Measurements from ENCODE around the gene SMCO4.

The SMCO4 gene

GRCh38 chr11:93485983-93486382, 57.2 kb downstream of the SMCO4 start:
- no peaks in the 10 kb centered on the region for H4K20me1 ChIP-seq (ENCODE audit: insufficient read depth, low read length, poor library complexity, severe bottlenecking)
- H3K4me1 ChIP-seq (ENCODE audit: insufficient read depth, low read length, poor library complexity, severe bottlenecking) = no peaks in the 10 kb centered on the region
- peaks cover 6% of the 10 kb centered on the region; the same call in 1 of the 2 replicates for H3K36me3 ChIP-seq (ENCODE audit: insufficient read depth, low read length)
- no peak for TF ChIP-seq EZH2phosphoT487 (IDR thresholded peaks at IDR 0.05; ENCODE audit: borderline replicate concordance)
- TF ChIP-seq, protein P1, sequence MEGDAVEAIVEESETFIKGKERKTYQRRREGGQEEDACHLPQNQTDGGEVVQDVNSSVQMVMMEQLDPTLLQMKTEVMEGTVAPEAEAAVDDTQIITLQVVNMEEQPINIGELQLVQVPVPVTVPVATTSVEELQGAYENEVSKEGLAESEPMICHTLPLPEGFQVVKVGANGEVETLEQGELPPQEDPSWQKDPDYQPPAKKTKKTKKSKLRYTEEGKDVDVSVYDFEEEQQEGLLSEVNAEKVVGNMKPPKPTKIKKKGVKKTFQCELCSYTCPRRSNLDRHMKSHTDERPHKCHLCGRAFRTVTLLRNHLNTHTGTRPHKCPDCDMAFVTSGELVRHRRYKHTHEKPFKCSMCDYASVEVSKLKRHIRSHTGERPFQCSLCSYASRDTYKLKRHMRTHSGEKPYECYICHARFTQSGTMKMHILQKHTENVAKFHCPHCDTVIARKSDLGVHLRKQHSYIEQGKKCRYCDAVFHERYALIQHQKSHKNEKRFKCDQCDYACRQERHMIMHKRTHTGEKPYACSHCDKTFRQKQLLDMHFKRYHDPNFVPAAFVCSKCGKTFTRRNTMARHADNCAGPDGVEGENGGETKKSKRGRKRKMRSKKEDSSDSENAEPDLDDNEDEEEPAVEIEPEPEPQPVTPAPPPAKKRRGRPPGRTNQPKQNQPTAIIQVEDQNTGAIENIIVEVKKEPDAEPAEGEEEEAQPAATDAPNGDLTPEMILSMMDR (conservative IDR thresholded peaks at IDR 0.05; ENCODE audit: low read length) = no peak
- H3F3A ChIP-seq (ENCODE audit: low read depth) = no peaks in the 10 kb centered on the region
- H3K9me3 ChIP-seq (ENCODE audit: insufficient read depth, low read depth, low read length) = no peaks in the 10 kb centered on the region
- H3K27me3 ChIP-seq (ENCODE audit: insufficient read depth, low read length, poor library complexity, severe bottlenecking) = no peaks in the 10 kb centered on the region
- H3K4me2 ChIP-seq (ENCODE audit: low read depth, low read length, poor library complexity, severe bottlenecking) = no peak overlapping the region
- no peaks in the 10 kb centered on the region for H3K9me2 ChIP-seq (replicated peaks; ENCODE audit: low read depth, low read length)
- no peak overlapping the region for H2AFZ ChIP-seq (ENCODE audit: low read length)
- H3K79me2 ChIP-seq (ENCODE audit: insufficient read depth, low read length) = no peaks in the 10 kb centered on the region
- no peak overlapping the region for H3K9ac ChIP-seq (ENCODE audit: low read depth, low read length, poor library complexity, severe bottlenecking)
- no peak overlapping the region for H3K4me3 ChIP-seq (ENCODE audit: low read length, poor library complexity, severe bottlenecking)

DNA sequence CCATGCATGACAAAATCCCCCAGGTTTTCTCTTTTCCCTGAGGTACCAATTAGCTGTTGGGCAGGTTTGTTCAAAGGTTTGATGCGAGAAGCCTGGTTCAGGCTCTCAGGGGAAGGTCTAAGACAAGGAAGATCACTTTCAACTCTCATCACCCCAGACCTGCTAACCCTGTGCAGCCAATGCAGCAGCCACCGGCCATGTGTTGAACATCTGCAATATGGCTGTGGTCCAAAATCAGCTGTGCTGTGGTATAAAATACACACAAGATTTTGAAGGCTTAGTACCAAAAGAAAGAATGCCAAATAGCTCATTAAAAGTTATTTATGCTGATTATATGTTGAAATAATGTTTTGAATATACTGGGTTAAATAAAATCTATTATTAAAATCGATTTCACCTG, 58.5 kb downstream of the SMCO4 start:
- no peaks in the 10 kb centered on the region for H3F3A ChIP-seq (ENCODE audit: low read depth)
- H4K20me1 ChIP-seq (ENCODE audit: insufficient read depth, low read length, poor library complexity, severe bottlenecking) = no peaks in the 10 kb centered on the region
- TF ChIP-seq EZH2phosphoT487 (IDR thresholded peaks at IDR 0.05; ENCODE audit: borderline replicate concordance) = no peak
- TF ChIP-seq, protein P1 (conservative IDR thresholded peaks at IDR 0.05; ENCODE audit: low read length) = no peak
- H3K9me2 ChIP-seq (replicated peaks; ENCODE audit: low read depth, low read length) = no peaks in the 10 kb centered on the region
- H3K27me3 ChIP-seq (ENCODE audit: insufficient read depth, low read length, poor library complexity, severe bottlenecking) = no peaks in the 10 kb centered on the region
- peaks cover 6% of the 10 kb centered on the region; the same call in 1 of the 2 replicates for H3K36me3 ChIP-seq (ENCODE audit: insufficient read depth, low read length)
- H3K4me1 ChIP-seq (ENCODE audit: insufficient read depth, low read length, poor library complexity, severe bottlenecking) = no peaks in the 10 kb centered on the region
- H3K9ac ChIP-seq (ENCODE audit: low read depth, low read length, poor library complexity, severe bottlenecking) = no peak overlapping the region
- H3K4me3 ChIP-seq (ENCODE audit: low read length, poor library complexity, severe bottlenecking) = no peak overlapping the region
- H2AFZ ChIP-seq (ENCODE audit: low read length) = no peak overlapping the region
- H3K9me3 ChIP-seq (ENCODE audit: insufficient read depth, low read depth, low read length) = no peaks in the 10 kb centered on the region
- H3K4me2 ChIP-seq (ENCODE audit: low read depth, low read length, poor library complexity, severe bottlenecking) = no peak overlapping the region
- no peaks in the 10 kb centered on the region for H3K79me2 ChIP-seq (ENCODE audit: insufficient read depth, low read length)

DNA sequence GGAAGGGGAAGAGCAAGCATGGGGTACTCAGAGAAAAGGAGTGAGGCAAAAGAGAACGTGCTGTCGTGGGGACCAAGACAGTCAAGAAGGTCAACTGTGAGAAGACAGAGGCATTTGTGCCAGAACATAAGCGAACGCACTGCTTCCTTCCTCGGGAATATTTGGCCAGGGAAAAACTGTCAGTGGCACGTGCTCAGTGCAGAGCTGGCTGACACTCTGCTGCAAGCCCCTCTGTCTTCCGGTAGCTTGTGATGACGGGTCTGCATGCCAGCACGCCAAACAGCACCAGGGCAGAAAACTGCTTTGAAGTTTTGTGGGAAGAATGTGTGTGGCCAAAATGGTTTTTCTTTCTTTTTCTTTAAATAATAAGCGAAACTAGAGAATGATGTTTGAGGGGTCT, 60.6 kb downstream of the SMCO4 start:
- H3K36me3 ChIP-seq (ENCODE audit: insufficient read depth, low read length) = no peaks in the 10 kb centered on the region; the same call in 1 of the 2 replicates

More for the DNA sequence above, 60.6 kb downstream of the SMCO4 start:
- H3K79me2 ChIP-seq (ENCODE audit: insufficient read depth, low read length) = no peaks in the 10 kb centered on the region
- H3K4me1 ChIP-seq (ENCODE audit: insufficient read depth, low read length, poor library complexity, severe bottlenecking) = no peaks in the 10 kb centered on the region
- no peaks in the 10 kb centered on the region for H4K20me1 ChIP-seq (ENCODE audit: insufficient read depth, low read length, poor library complexity, severe bottlenecking)
- no peaks in the 10 kb centered on the region for H3K9me2 ChIP-seq (replicated peaks; ENCODE audit: low read depth, low read length)
- H3K9ac ChIP-seq (ENCODE audit: low read depth, low read length, poor library complexity, severe bottlenecking) = no peak overlapping the region
- TF ChIP-seq, protein P1 (conservative IDR thresholded peaks at IDR 0.05; ENCODE audit: low read length) = no peak
- no peak for TF ChIP-seq EZH2phosphoT487 (IDR thresholded peaks at IDR 0.05; ENCODE audit: borderline replicate concordance)
- H2AFZ ChIP-seq (ENCODE audit: low read length) = no peak overlapping the region
- no peaks in the 10 kb centered on the region for H3F3A ChIP-seq (ENCODE audit: low read depth)
- H3K27me3 ChIP-seq (ENCODE audit: insufficient read depth, low read length, poor library complexity, severe bottlenecking) = no peaks in the 10 kb centered on the region
- H3K4me2 ChIP-seq (ENCODE audit: low read depth, low read length, poor library complexity, severe bottlenecking) = no peak overlapping the region
- no peak overlapping the region for H3K4me3 ChIP-seq (ENCODE audit: low read length, poor library complexity, severe bottlenecking)
- H3K9me3 ChIP-seq (ENCODE audit: insufficient read depth, low read depth, low read length) = no peaks in the 10 kb centered on the region

Data from Loucy (cell line).